ENCODE measurements around the gene MED14. TPM values are rescaled to one million over a fixed set of nuclear protein-coding genes. Genes with fewer than 3 reads are reported as not detected.

Gene MED14
- total and polyA plus RNA-seq, 10 donors, result 6.9 to 63.9 (median 47.0) TPM

GRCh38 chrX:40721489-40722106 lies 13.7 kb downstream of the MED14 start:
- TF ChIP-seq POLR2AphosphoS5 (IDR thresholded peaks at IDR 0.05) (no peak), POLR2A (IDR thresholded peaks at IDR 0.05) (no peak), CTCF (IDR thresholded peaks at IDR 0.05 in 8 of 11, conservative IDR thresholded peaks at IDR 0.05 in 3 of 11) (no peak)
- intact Hi-C loops (cut with DNase I; ENCODE audit: low total_unique reads), result no loop called here
- Histone ChIP-seq H3K4me3 (no peak overlapping the region), H3K27ac (no peak overlapping the region), H3K36me3 (peaks cover 0 to 73% (median 6%) of the 10 kb centered on the region in 6 donors), H3K4me1 (no peaks in the 10 kb centered on the region), H3K9me3 (peaks cover 0 to 3% (median 0%) of the 10 kb centered on the region in 8 donors), H3K27me3 (replicated peaks in 1 of 7) (no peaks in the 10 kb centered on the region)
- 82 to 91% (median 89%) methylated on average over 2 to 3 of the region's 3 CpGs for WGBS, 5 donors
- no peak for DNase-seq

DNA sequence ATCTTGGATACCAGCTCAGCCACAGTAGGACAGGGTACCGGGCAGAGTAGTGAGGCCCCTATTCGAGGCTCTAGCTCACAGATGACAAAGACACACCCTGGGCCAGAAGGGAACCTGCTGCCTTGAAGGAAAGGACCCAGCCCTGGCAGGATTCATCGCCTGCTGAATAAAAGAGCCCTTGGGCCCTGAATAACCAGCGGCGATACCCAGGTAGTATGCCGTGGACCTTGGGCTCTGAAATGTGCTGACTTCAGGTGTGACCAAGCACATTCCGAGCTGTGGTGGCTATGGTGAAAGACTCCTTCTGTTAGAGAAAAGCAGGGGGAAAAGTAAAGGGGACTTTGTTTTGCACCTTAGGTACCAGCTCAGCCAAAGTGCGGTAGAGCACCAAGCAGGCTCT lies 14.6 kb downstream of the MED14 start:
- intact Hi-C loops (cut with DNase I; ENCODE audit: low total_unique reads), result no loop called here
- WGBS, 5 donors, result 92 to 97% (median 95%) methylated on average over 7 to 8 of the region's 8 CpGs

DNA sequence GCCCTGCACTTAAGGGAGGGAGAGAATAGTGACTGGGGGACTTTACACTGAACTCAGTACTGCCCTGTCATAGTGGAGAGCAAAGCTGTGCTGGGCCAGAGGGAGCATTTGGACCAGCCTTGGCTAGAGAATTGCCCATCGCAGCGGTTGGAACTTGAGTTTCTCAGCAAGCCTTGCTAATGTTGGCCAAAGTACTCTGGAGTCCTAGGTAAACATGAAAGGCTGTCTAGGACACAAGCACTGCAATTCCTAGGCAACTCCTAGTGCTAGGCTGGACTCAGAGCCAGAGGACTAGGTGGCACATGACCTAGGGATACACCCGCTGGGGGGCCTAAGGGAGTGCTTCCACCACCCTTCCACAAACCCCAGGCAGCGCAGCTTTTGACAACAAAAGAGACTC lies 15.0 kb downstream of the MED14 start:
- no peak for DNase-seq
- 93 to 100% (median 97%) methylated on average over 4 of the region's 4 CpGs for WGBS, 5 donors
- Histone ChIP-seq H3K27me3 (replicated peaks in 1 of 7) (no peaks in the 10 kb centered on the region), H3K9me3 (peaks cover 0 to 5% (median 0%) of the 10 kb centered on the region in 8 donors), H3K36me3 (peaks cover 0 to 60% (median 6%) of the 10 kb centered on the region in 6 donors), H3K4me1 (no peaks in the 10 kb centered on the region), H3K4me3 (no peak overlapping the region), H3K27ac (no peak overlapping the region)
- intact Hi-C loops (cut with DNase I; ENCODE audit: low total_unique reads), result no loop called here
- TF ChIP-seq POLR2A (IDR thresholded peaks at IDR 0.05) (no peak), CTCF (IDR thresholded peaks at IDR 0.05 in 8 of 11, conservative IDR thresholded peaks at IDR 0.05 in 3 of 11) (no peak), POLR2AphosphoS5 (IDR thresholded peaks at IDR 0.05) (no peak)

More for the DNA sequence above, 14.6 kb downstream of the MED14 start:
- Histone ChIP-seq H3K4me3 (no peak overlapping the region), H3K9me3 (peaks cover 0 to 5% (median 0%) of the 10 kb centered on the region in 8 donors), H3K4me1 (no peaks in the 10 kb centered on the region), H3K27me3 (replicated peaks in 1 of 7) (no peaks in the 10 kb centered on the region), H3K27ac (no peak overlapping the region), H3K36me3 (peaks cover 0 to 65% (median 6%) of the 10 kb centered on the region in 6 donors)
- DNase-seq, result no peak
- TF ChIP-seq POLR2A (IDR thresholded peaks at IDR 0.05) (no peak), CTCF (IDR thresholded peaks at IDR 0.05 in 8 of 11, conservative IDR thresholded peaks at IDR 0.05 in 3 of 11) (no peak), POLR2AphosphoS5 (IDR thresholded peaks at IDR 0.05) (no peak)

- peaks cover 0 to 5% (median 0%) of the 10 kb centered on the region in 8 donors for H3K9me3 ChIP-seq
- no peaks in the 10 kb centered on the region for H3K27me3 ChIP-seq (replicated peaks in 1 of 7)
- no peak overlapping the region for H3K4me3 ChIP-seq
- DNase-seq, result no peak
- no peaks in the 10 kb centered on the region for H3K4me1 ChIP-seq
- intact Hi-C loops (cut with DNase I; ENCODE audit: low total_unique reads), result no loop called here
- TF ChIP-seq CTCF (IDR thresholded peaks at IDR 0.05 in 8 of 11, conservative IDR thresholded peaks at IDR 0.05 in 3 of 11), result no peak
- no peak for TF ChIP-seq POLR2A (IDR thresholded peaks at IDR 0.05)
- TF ChIP-seq POLR2AphosphoS5 (IDR thresholded peaks at IDR 0.05), result no peak
- no peak overlapping the region for H3K27ac ChIP-seq
- H3K36me3 ChIP-seq, result peaks cover 0 to 56% (median 6%) of the 10 kb centered on the region in 6 donors
These were observed 15.6 kb downstream of the MED14 start for GRCh38 chrX:40719731-40720130.

All from spleen (tissue), 11 donors.